IMR-90 (cell line): ENCODE measurements around the gene ABCB9. TPM values are rescaled to one million over a fixed set of nuclear protein-coding genes. Genes with fewer than 3 reads are reported as not detected.

ENCODE experiments used
- ATAC-seq: fragments of 200-7000 bp; cut with Tn5 transposase; 2 replicates; pipeline ENCODE4 v1.9.1; 2020; ENCODE audit warnings: low read depth, mild to moderate bottlenecking, moderate library complexity
- BruUV-seq: library from RNA; stranded (reverse); fragments of 400-500 nt; replicated peaks from 2 replicates; lab custom pipeline; 2021; lab: Mats Ljungman, UMichigan
- CTCF ChIA-PET: fragments of 300-600 bp; formaldehyde crosslinking; extraction: SDS; loops from one replicate; lab custom pipeline; 2021; ENCODE audit warnings: antibody characterized with exemption; lab: Yijun Ruan, JAX
- POLR2A ChIA-PET: fragments of 300-600 bp; sonication (Branson Sonifier 250); formaldehyde crosslinking; loops from one replicate; lab custom pipeline; 2022; ENCODE audit warnings: antibody characterized with exemption; ENCODE audit not compliant: unreplicated experiment; lab: Charles Lee
- DNase-seq: peaks from one replicate; pipeline ENCODE4 v3.0.0; 2013
- H2AFZ ChIP-seq: replicated peaks from 2 replicates; pipeline ENCODE3; 2013; ENCODE audit warnings: low read length, mild to moderate bottlenecking; ENCODE audit not compliant: poor library complexity
- H2AK5ac ChIP-seq: 2 replicates; pipeline ENCODE4 v1.6.1; 2013; ENCODE audit warnings: low read depth, low read length, inconsistent platforms
- H2AK9ac ChIP-seq: replicated peaks from 2 replicates; pipeline ENCODE3; 2013; ENCODE audit warnings: mild to moderate bottlenecking, low read depth, low read length, moderate library complexity; ENCODE audit not compliant: poor library complexity
- H2BK120ac ChIP-seq: 2 replicates; pipeline ENCODE4 v1.6.1; 2013; ENCODE audit warnings: low read depth, low read length, inconsistent platforms
- H2BK15ac ChIP-seq: 3 replicates; pipeline ENCODE4 v1.6.1; 2013; ENCODE audit warnings: low read depth, low read length, inconsistent platforms
- H2BK20ac ChIP-seq: 2 replicates; pipeline ENCODE4 v1.6.1; 2013; ENCODE audit warnings: low read depth, mild to moderate bottlenecking, inconsistent platforms, low read length, moderate library complexity
- H2BK5ac ChIP-seq: 2 replicates; pipeline ENCODE4 v1.6.1; 2013; ENCODE audit warnings: mild to moderate bottlenecking, low read depth, low read length, inconsistent platforms; ENCODE audit not compliant: poor library complexity, severe bottlenecking
- H3K14ac ChIP-seq: replicated peaks from 2 replicates; pipeline ENCODE4 v1.6.1; 2013; ENCODE audit warnings: low read depth, low read length, inconsistent platforms
- H3K18ac ChIP-seq: 2 replicates; pipeline ENCODE4 v1.6.1; 2013; ENCODE audit warnings: low read depth, low read length, control low read depth
- H3K23ac ChIP-seq: 2 replicates; pipeline ENCODE4 v1.6.1; 2013; ENCODE audit warnings: low read depth, low read length, inconsistent platforms
- H3K27ac ChIP-seq: 2 replicates; pipeline ENCODE4 v1.5.1; 2013; ENCODE audit warnings: mild to moderate bottlenecking, control low read depth, low read length; ENCODE audit not compliant: insufficient read depth
- H3K27me3 ChIP-seq: 2 replicates; pipeline ENCODE4 v1.6.1; 2013; ENCODE audit warnings: low read length; ENCODE audit not compliant: control insufficient read depth, insufficient read depth
- H3K36me3 ChIP-seq: 2 replicates; pipeline ENCODE4 v1.6.1; 2013; ENCODE audit warnings: low read length, mixed read lengths; ENCODE audit not compliant: control insufficient read depth, insufficient read depth
- H3K4ac ChIP-seq: 2 replicates; pipeline ENCODE4 v1.6.1; 2013; ENCODE audit warnings: low read depth, low read length, inconsistent platforms
- H3K4me1 ChIP-seq: 2 replicates; pipeline ENCODE4 v1.6.1; 2013; ENCODE audit warnings: low read length, mixed read lengths; ENCODE audit not compliant: control insufficient read depth, insufficient read depth
- H3K4me2 ChIP-seq: 2 replicates; pipeline ENCODE4 v1.6.1; 2013; ENCODE audit warnings: low read depth, mild to moderate bottlenecking, control low read depth, low read length, moderate library complexity
- H3K4me3 ChIP-seq: 2 replicates; pipeline ENCODE4 v1.5.1; 2013; ENCODE audit warnings: low read depth, mild to moderate bottlenecking, control low read depth, low read length, moderate library complexity; ENCODE audit not compliant: insufficient read depth
- H3K56ac ChIP-seq: 2 replicates; pipeline ENCODE4 v1.6.1; 2013; ENCODE audit warnings: low read length, inconsistent platforms; ENCODE audit not compliant: insufficient read depth; ENCODE audit errors: extremely low read depth
- H3K79me1 ChIP-seq, 2 experiments: 2 replicates each; pipeline ENCODE4 v1.6.1; 2013; ENCODE audit warnings: low read length in 2 of 2, inconsistent platforms in 1 of 2, low read depth in 1 of 2
- H3K9ac ChIP-seq: 2 replicates; pipeline ENCODE4 v1.6.1; 2013; ENCODE audit warnings: low read depth, low read length, control low read depth
- H3K9me1 ChIP-seq: 2 replicates; pipeline ENCODE4 v1.6.1; 2013; ENCODE audit warnings: low read length, inconsistent platforms; ENCODE audit not compliant: insufficient read depth
- H3K9me3 ChIP-seq: 2 replicates; pipeline ENCODE4 v1.6.1; 2013; ENCODE audit warnings: low read length; ENCODE audit not compliant: control insufficient read depth, insufficient read depth
- H4K20me1 ChIP-seq: 2 replicates; pipeline ENCODE4 v1.6.1; 2013; ENCODE audit warnings: low read length, inconsistent platforms; ENCODE audit not compliant: insufficient read depth
- H4K5ac ChIP-seq: 2 replicates; pipeline ENCODE4 v1.6.1; 2013; ENCODE audit warnings: mild to moderate bottlenecking, low read depth, low read length, control low read depth
- H4K8ac ChIP-seq, 2 experiments: 2 replicates each; pipeline ENCODE4 v1.6.1; 2013; ENCODE audit warnings: low read depth in 2 of 2, low read length in 2 of 2, control low read depth in 1 of 2, inconsistent platforms in 1 of 2
- H4K91ac ChIP-seq: 2 replicates; pipeline ENCODE4 v1.6.1; 2013; ENCODE audit warnings: low read depth, low read length, inconsistent platforms; ENCODE audit not compliant: insufficient read depth
- BHLHE40 ChIP-seq: fragments of 150-350 bp; IDR thresholded peaks from 2 replicates; pipeline ENCODE4 v1.6.1; 2016; ENCODE audit warnings: mild to moderate bottlenecking, low read depth, low read length
- CEBPB ChIP-seq: IDR thresholded peaks from 2 replicates; pipeline ENCODE4 v1.6.1; 2012; ENCODE audit warnings: low read depth, low read length, improper control_type of control experiment
- CHD1 ChIP-seq: IDR thresholded peaks from 2 replicates; pipeline ENCODE4 v1.6.1; 2012; ENCODE audit warnings: low read depth, low read length, improper control_type of control experiment
- ELK1 ChIP-seq: fragments of 150-350 bp; IDR thresholded peaks from 2 replicates; pipeline ENCODE4 v1.6.1; 2016; ENCODE audit warnings: low read depth, mild to moderate bottlenecking, low read length, moderate library complexity, borderline replicate concordance
- FOS ChIP-seq: fragments of 150-350 bp; IDR thresholded peaks from 2 replicates; pipeline ENCODE4 v1.6.1; 2016; ENCODE audit warnings: low read depth, low read length
- MAFK ChIP-seq: IDR thresholded peaks from 2 replicates; pipeline ENCODE4 v1.6.1; 2012; ENCODE audit warnings: low read depth, low read length, improper control_type of control experiment
- MXI1 ChIP-seq: IDR thresholded peaks from 2 replicates; pipeline ENCODE4 v1.6.1; 2012; ENCODE audit warnings: low read depth, mild to moderate bottlenecking, low read length, moderate library complexity, borderline replicate concordance
- NFE2L2 ChIP-seq: fragments of 150-350 bp; IDR thresholded peaks from 2 replicates; pipeline ENCODE4 v1.6.1; 2016; ENCODE audit warnings: low read depth, mild to moderate bottlenecking, low read length
- RCOR1 ChIP-seq: IDR thresholded peaks from 2 replicates; pipeline ENCODE4 v1.6.1; 2012; ENCODE audit warnings: mild to moderate bottlenecking, low read length, improper control_type of control experiment; ENCODE audit not compliant: insufficient replicate concordance
- RFX5 ChIP-seq: IDR thresholded peaks from 2 replicates; pipeline ENCODE4 v1.8.0; 2012; ENCODE audit warnings: low read depth, mild to moderate bottlenecking, low read length, moderate library complexity
- WGBS, 2 experiments: methylation state at CpG; one replicate each; pipeline versions ENCODE4 v1.1.5 to v1.1.7; 2013; ENCODE audit warnings: missing lambda C conversion rate in 2 of 2; ENCODE audit not compliant: insufficient read length in 1 of 2; ENCODE audit errors: extremely low coverage in 2 of 2; 5-methylcytosine and 5-hydroxymethylcytosine counted together
- dilution Hi-C: fragments of 300-500 bp; cut with HindIII; formaldehyde crosslinking; loops from one replicate; pipeline ENCODE4 v1.14.3; 2018; ENCODE audit warnings: low sequenced_read_pairs; ENCODE audit not compliant: unreplicated experiment
- in situ Hi-C: fragments of 300-500 bp; cut with MboI; formaldehyde crosslinking; loops from 3 replicates; pipeline ENCODE4 v1.14.3; 2019; ENCODE audit warnings: low sequenced_read_pairs, inconsistent platforms, mixed read lengths
- intact Hi-C: fragments of 100-400 bp; cut with micrococcal nuclease; formaldehyde crosslinking; loops from 2 replicates; pipeline ENCODE4 v1.10.0; 2022
- polyA plus RNA-seq, 3 experiments: library from polyadenylated mRNA; depleted of rRNA; stranded (reverse); fragments of >200 nt; gene quantifications; 2 replicates each; pipeline ENCODE4 v1.2.3, GENCODE V29; 2012; ENCODE audit warnings: low replicate concordance in 1 of 3
- total RNA-seq: library from RNA; depleted of rRNA; stranded (reverse); fragments of >200 nt; gene quantifications from 2 replicates; pipeline ENCODE4 v1.2.3, GENCODE V29; 2012
- TF ChIP-seq, protein P1 (sequence below): conservative IDR thresholded peaks from 2 replicates; pipeline ENCODE4 v1.5.1; 2012; ENCODE audit warnings: mild to moderate bottlenecking, low read depth, low read length, improper control_type of control experiment
- TF ChIP-seq, protein P2 (sequence below): fragments of 150-350 bp; IDR thresholded peaks from 2 replicates; pipeline ENCODE4 v1.6.1; 2017; ENCODE audit warnings: mild to moderate bottlenecking, antibody characterized with exemption, low read length, low read depth

The ABCB9 gene
- total and polyA plus RNA-seq, 2 of the 4 experiments (the other 2 are of a cell fraction) = 5.6 to 8.3 TPM

GRCh38 chr12:122968104-122968503 lies 1.8 kb upstream of the ABCB9 start:
- H3K4me1 ChIP-seq = peaks cover 8% of the 10 kb centered on the region
- BruUV-seq = no TSS peak
- no peak overlapping the region for H3K23ac ChIP-seq
- H3K56ac ChIP-seq = no peak overlapping the region
- no peak overlapping the region for H2BK5ac ChIP-seq
- in situ Hi-C loops = loop anchor here (5.0 to 25.0 kb wide), 2 partner anchors 264 to 331 kb away; partner anchors contain the start of genes MPHOSPH9 and MTRFR
- WGBS, 2 experiments = 67% methylated on average over 1 of the region's 2 CpGs; no CpG with 5 or more reads in 1 of the 2 experiments
- no peaks in the 10 kb centered on the region for H3K9me3 ChIP-seq
- CTCF ChIA-PET = interaction anchor here (1.0 kb wide), 1 partner anchor 270 kb away, joined by 4 read pairs; no protein-coding TSS in a partner anchor
- H3K27me3 ChIP-seq = no peaks in the 10 kb centered on the region
- H3K9ac ChIP-seq = no peak overlapping the region
- no peak overlapping the region for H2BK120ac ChIP-seq
- H4K5ac ChIP-seq = no peak overlapping the region
- H2AFZ ChIP-seq = no peak overlapping the region
- ATAC-seq = no peak
- intact Hi-C loops = no loop called here
- no peak overlapping the region for H3K4me2 ChIP-seq
- TF ChIP-seq RCOR1 (no peak), MXI1 (no peak), MAFK (no peak), ELK1 (no peak), BHLHE40 (no peak), CHD1 (no peak), RFX5 (no peak), NFE2L2 (no peak), FOS (no peak), CEBPB (no peak)
- TF ChIP-seq, protein P1, sequence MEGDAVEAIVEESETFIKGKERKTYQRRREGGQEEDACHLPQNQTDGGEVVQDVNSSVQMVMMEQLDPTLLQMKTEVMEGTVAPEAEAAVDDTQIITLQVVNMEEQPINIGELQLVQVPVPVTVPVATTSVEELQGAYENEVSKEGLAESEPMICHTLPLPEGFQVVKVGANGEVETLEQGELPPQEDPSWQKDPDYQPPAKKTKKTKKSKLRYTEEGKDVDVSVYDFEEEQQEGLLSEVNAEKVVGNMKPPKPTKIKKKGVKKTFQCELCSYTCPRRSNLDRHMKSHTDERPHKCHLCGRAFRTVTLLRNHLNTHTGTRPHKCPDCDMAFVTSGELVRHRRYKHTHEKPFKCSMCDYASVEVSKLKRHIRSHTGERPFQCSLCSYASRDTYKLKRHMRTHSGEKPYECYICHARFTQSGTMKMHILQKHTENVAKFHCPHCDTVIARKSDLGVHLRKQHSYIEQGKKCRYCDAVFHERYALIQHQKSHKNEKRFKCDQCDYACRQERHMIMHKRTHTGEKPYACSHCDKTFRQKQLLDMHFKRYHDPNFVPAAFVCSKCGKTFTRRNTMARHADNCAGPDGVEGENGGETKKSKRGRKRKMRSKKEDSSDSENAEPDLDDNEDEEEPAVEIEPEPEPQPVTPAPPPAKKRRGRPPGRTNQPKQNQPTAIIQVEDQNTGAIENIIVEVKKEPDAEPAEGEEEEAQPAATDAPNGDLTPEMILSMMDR = no peak
- TF ChIP-seq, protein P2, sequence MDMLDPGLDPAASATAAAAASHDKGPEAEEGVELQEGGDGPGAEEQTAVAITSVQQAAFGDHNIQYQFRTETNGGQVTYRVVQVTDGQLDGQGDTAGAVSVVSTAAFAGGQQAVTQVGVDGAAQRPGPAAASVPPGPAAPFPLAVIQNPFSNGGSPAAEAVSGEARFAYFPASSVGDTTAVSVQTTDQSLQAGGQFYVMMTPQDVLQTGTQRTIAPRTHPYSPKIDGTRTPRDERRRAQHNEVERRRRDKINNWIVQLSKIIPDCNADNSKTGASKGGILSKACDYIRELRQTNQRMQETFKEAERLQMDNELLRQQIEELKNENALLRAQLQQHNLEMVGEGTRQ = no peak
- no peak overlapping the region for H2BK15ac ChIP-seq
- no peaks in the 10 kb centered on the region for H3K36me3 ChIP-seq
- H2BK20ac ChIP-seq = no peak overlapping the region
- DNase-seq = no peak
- peaks cover 4% of the 10 kb centered on the region for H4K20me1 ChIP-seq
- H2AK5ac ChIP-seq = no peak overlapping the region
- H4K8ac ChIP-seq = no peak overlapping the region
- H3K14ac ChIP-seq = no peak overlapping the region
- H3K27ac ChIP-seq = no peak overlapping the region
- POLR2A ChIA-PET = interaction anchor here (0.6 kb wide), 1 partner anchor 113 kb away, joined by 8 read pairs; no protein-coding TSS in a partner anchor
- H3K4ac ChIP-seq = no peak overlapping the region
- H3K18ac ChIP-seq = no peak overlapping the region
- H4K91ac ChIP-seq = no peak overlapping the region
- H3K9me1 ChIP-seq = no peaks in the 10 kb centered on the region; the same call in 1 of the 2 replicates
- H3K4me3 ChIP-seq = no peak overlapping the region
- no peak overlapping the region for H2AK9ac ChIP-seq
- peaks cover 0 to 28% of the 10 kb centered on the region in 2 experiments; a peak in 2 of 4 replicates for H3K79me1 ChIP-seq
- dilution Hi-C loops = no loop called here
